HCT116 (cell line): ENCODE data around the gene TBC1D16. TPM values are rescaled to one million over a fixed set of nuclear protein-coding genes. Genes with fewer than 3 reads are reported as not detected.

Experiments used
- ATAC-seq: fragments of 200-7000 bp; cut with Tn5 transposase; 2 replicates; pipeline ENCODE4 v1.9.1; 2020; ENCODE audit warnings: mild to moderate bottlenecking, moderate library complexity
- BruUV-seq: library from RNA; stranded (reverse); fragments of 400-500 nt; replicated peaks from 2 replicates; lab custom pipeline; 2021; lab: Mats Ljungman, UMichigan
- CTCF ChIA-PET: fragments of 300-600 bp; sonication (Branson Sonifier 250); formaldehyde crosslinking; loops from one replicate; lab custom pipeline; 2021; ENCODE audit warnings: antibody characterized with exemption; lab: Charles Lee
- POLR2A ChIA-PET: fragments of 300-600, 350-600 bp; sonication (Branson Sonifier 250); formaldehyde crosslinking; loops from one replicate; lab custom pipeline; 2021; ENCODE audit warnings: antibody characterized with exemption; lab: Charles Lee
- RAD21 ChIA-PET, 2 experiments: fragments of 300-600 bp; sonication (Branson Sonifier 250); formaldehyde crosslinking; loops; one replicate each; lab custom pipeline; 2023; ENCODE audit warnings: low total read pairs in 2 of 2; ENCODE audit not compliant: uncharacterized antibody in 2 of 2, unreplicated experiment in 2 of 2, low non-redundant PET in 1 of 2; lab: Charles Lee
- DNase-seq: peaks from one replicate; pipeline ENCODE4 v3.0.0-alpha.2; 2010; ENCODE audit warnings: low read depth, low spot score
- H2AFZ ChIP-seq: fragments of 200-600 bp; shearing (Covaris generic), sonication (generic); 2 replicates; pipeline ENCODE4 v1.6.1; 2017; ENCODE audit warnings: low read depth, mixed run types, mixed read lengths, antibody characterized with exemption, low read length; ENCODE audit not compliant: poor library complexity, severe bottlenecking
- H3K27ac ChIP-seq: 2 replicates; pipeline ENCODE4 v1.5.1; 2012; ENCODE audit warnings: low read depth, low read length
- H3K27me3 ChIP-seq: fragments of 200-600 bp; sonication (generic); 2 replicates; pipeline ENCODE4 v1.6.1; 2016; ENCODE audit warnings: mixed run types, low read length, mixed read lengths; ENCODE audit not compliant: insufficient read depth
- H3K36me3 ChIP-seq, 2 experiments: fragments of 200-500 bp in 1 of 2; fragments of 200-600 bp in 1 of 2; sonication (Bioruptor generic) in 1 of 2; sonication (generic) in 1 of 2; 2 replicates each; pipeline versions ENCODE4 v1.5.1 to v1.6.1; 2014 to 2016; ENCODE audit warnings: low read length in 2 of 2, inconsistent platforms in 1 of 2, mixed read lengths in 1 of 2, mixed run types in 1 of 2; ENCODE audit not compliant: insufficient read depth in 2 of 2, control insufficient read depth in 1 of 2
- H3K4me1 ChIP-seq, 2 experiments: fragments of 200-600 bp in 1 of 2; sonication (generic) in 1 of 2; 2 replicates each; pipeline versions ENCODE4 v1.5.1 to v1.6.1; 2012 to 2017; ENCODE audit warnings: low read length in 2 of 2, inconsistent platforms in 1 of 2, mild to moderate bottlenecking in 1 of 2, mixed read lengths in 1 of 2, mixed run types in 1 of 2, moderate library complexity in 1 of 2; ENCODE audit not compliant: insufficient read depth in 2 of 2, control insufficient read depth in 1 of 2
- H3K4me2 ChIP-seq: fragments of 200-600 bp; sonication (generic); 2 replicates; pipeline ENCODE4 v1.6.1; 2017; ENCODE audit warnings: mixed run types, low read length, mixed read lengths
- H3K4me3 ChIP-seq, 2 experiments: fragments of 200-600 bp in 1 of 2; sonication (generic) in 1 of 2; replicated peaks in 1 of 2; 2 replicates each; pipeline ENCODE4 v1.5.1; 2011 to 2016; ENCODE audit warnings: low read length in 2 of 2, control low read depth in 1 of 2, low read depth in 1 of 2, mild to moderate bottlenecking in 1 of 2, mixed read lengths in 1 of 2, mixed run types in 1 of 2
- H3K79me2 ChIP-seq: fragments of 200-600 bp; sonication (generic); 2 replicates; pipeline ENCODE4 v1.6.1; 2017; ENCODE audit warnings: mild to moderate bottlenecking, mixed run types, low read length, moderate library complexity, mixed read lengths; ENCODE audit not compliant: insufficient read depth
- H3K9ac ChIP-seq: fragments of 200-600 bp; sonication (generic); 2 replicates; pipeline ENCODE4 v1.6.1; 2016; ENCODE audit warnings: low read length, mixed read lengths
- H3K9me2 ChIP-seq: fragments of 200-600 bp; sonication (generic), shearing (Covaris generic); 2 replicates; pipeline ENCODE4 v1.6.1; 2017; ENCODE audit warnings: mixed run types, mild to moderate bottlenecking, moderate library complexity; ENCODE audit not compliant: insufficient read depth
- H3K9me3 ChIP-seq, 2 experiments: fragments of 200-500 bp in 1 of 2; fragments of 200-600 bp in 1 of 2; sonication (Bioruptor generic) in 1 of 2; sonication (generic) in 1 of 2; 2 replicates each; pipeline ENCODE4 v1.6.1; 2014 to 2017; ENCODE audit warnings: low read length in 2 of 2, mixed read lengths in 2 of 2, inconsistent platforms in 1 of 2, low read depth in 1 of 2, mild to moderate bottlenecking in 1 of 2, mixed run types in 1 of 2, moderate library complexity in 1 of 2; ENCODE audit not compliant: control insufficient read depth in 1 of 2, insufficient read depth in 1 of 2
- H4K20me1 ChIP-seq: fragments of 200-600 bp; sonication (generic), shearing (Covaris generic); 2 replicates; pipeline ENCODE4 v1.6.1; 2017; ENCODE audit warnings: mixed run types, mild to moderate bottlenecking, moderate library complexity; ENCODE audit not compliant: insufficient read depth
- ELF1 ChIP-seq: IDR thresholded peaks from 2 replicates; pipeline ENCODE4 v1.6.1; 2012; ENCODE audit warnings: low read depth, borderline replicate concordance
- FOSL1 ChIP-seq: IDR thresholded peaks from 2 replicates; pipeline ENCODE4 v1.6.1; 2012; ENCODE audit warnings: low read depth
- JUND ChIP-seq: IDR thresholded peaks from 2 replicates; pipeline ENCODE4 v1.6.1; 2012
- POLR2A ChIP-seq: IDR thresholded peaks from 2 replicates; pipeline ENCODE4 v1.7.0; 2011; ENCODE audit warnings: borderline replicate concordance; ENCODE audit not compliant: insufficient read depth, insufficient read length; ENCODE audit errors: extremely low read depth
- TCF7L2 ChIP-seq: IDR thresholded peaks from 2 replicates; pipeline ENCODE4 v1.7.0; 2011; ENCODE audit warnings: borderline replicate concordance, inconsistent platforms; ENCODE audit not compliant: insufficient read depth, insufficient read length; ENCODE audit errors: extremely low read depth
- YY1 ChIP-seq: IDR thresholded peaks from 2 replicates; pipeline ENCODE4 v1.6.1; 2011; ENCODE audit warnings: low read length, low read depth, moderate library complexity, mild to moderate bottlenecking; ENCODE audit not compliant: insufficient replicate concordance; ENCODE audit errors: extremely low read depth
- intact Hi-C: fragments of 100-400 bp; cut with micrococcal nuclease; formaldehyde crosslinking; loops from 2 replicates; pipeline ENCODE4 v1.10.0; 2022
- total RNA-seq: library from RNA; stranded (reverse); gene quantifications from one replicate; pipeline ENCODE4 v1.2.1, GENCODE V29; 2021; ENCODE audit not compliant: unreplicated experiment
- TF ChIP-seq, protein P1 (sequence below), 3 experiments: fragments of 200-600 bp in 1 of 3; sonication (generic) in 1 of 3; IDR thresholded peaks in 2 of 3; conservative IDR thresholded peaks in 1 of 3; 2 replicates each; pipeline ENCODE4 v1.5.1; 2012 to 2017; ENCODE audit warnings: low read depth in 2 of 3, low read length in 2 of 3, antibody characterized with exemption in 1 of 3, borderline replicate concordance in 1 of 3, control low read depth in 1 of 3, mild to moderate bottlenecking in 1 of 3, mixed read lengths in 1 of 3, mixed run types in 1 of 3, moderate library complexity in 1 of 3; ENCODE audit not compliant: insufficient read depth in 1 of 3
- TF ChIP-seq, protein P2 (sequence below): IDR thresholded peaks from 2 replicates; pipeline ENCODE4 v1.6.1; 2011; ENCODE audit warnings: mild to moderate bottlenecking, low read length, moderate library complexity; ENCODE audit not compliant: insufficient replicate concordance; ENCODE audit errors: extremely low read depth

Gene TBC1D16
- total RNA-seq, 1 experiment from 2014 or later: 31.1 TPM

DNA sequence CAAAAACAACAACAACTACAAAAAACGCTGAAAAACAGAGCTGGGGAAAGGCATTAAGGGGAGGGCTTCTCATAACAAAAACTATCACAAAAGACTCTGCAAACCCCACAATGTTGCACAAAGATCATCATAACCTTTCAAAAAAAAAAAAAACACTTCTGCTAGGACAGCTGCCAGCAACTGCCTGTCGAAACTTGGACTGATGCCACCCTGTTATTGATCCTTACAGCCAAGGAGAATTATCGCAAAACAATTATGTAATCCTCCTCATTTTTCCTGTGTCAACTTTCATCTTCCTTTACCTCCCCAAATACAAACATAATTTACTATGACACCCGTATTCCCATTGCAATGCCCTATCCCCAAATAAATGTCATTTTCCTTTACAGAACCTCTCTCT is 10.0 kb upstream of the TBC1D16 start:
- POLR2A ChIA-PET: no interaction called here
- no peak for ATAC-seq

More for the DNA sequence above, 10.0 kb upstream of the TBC1D16 start:
- Histone ChIP-seq H4K20me1 (no peaks in the 10 kb centered on the region), H3K9ac (no peak overlapping the region), H3K36me3 (no peaks in the 10 kb centered on the region), H3K27ac (no peak overlapping the region), H2AFZ (no peak overlapping the region), H3K9me2 (no peaks in the 10 kb centered on the region), H3K9me3 (no peaks in the 10 kb centered on the region), H3K4me3 (no peak overlapping the region), H3K27me3 (no peaks in the 10 kb centered on the region), H3K79me2 (no peaks in the 10 kb centered on the region), H3K4me2 (no peak overlapping the region), H3K4me1 (no peaks in the 10 kb centered on the region)
- DNase-seq: no peak
- BruUV-seq: no TSS peak
- intact Hi-C loops: no loop called here
- ChIA-PET RAD21 (no interaction called here), CTCF (no interaction called here)
- TF ChIP-seq FOSL1 (no peak), YY1 (no peak), ELF1 (no peak), TCF7L2 (no peak), JUND (no peak), POLR2A (no peak)
- TF ChIP-seq, protein P1, sequence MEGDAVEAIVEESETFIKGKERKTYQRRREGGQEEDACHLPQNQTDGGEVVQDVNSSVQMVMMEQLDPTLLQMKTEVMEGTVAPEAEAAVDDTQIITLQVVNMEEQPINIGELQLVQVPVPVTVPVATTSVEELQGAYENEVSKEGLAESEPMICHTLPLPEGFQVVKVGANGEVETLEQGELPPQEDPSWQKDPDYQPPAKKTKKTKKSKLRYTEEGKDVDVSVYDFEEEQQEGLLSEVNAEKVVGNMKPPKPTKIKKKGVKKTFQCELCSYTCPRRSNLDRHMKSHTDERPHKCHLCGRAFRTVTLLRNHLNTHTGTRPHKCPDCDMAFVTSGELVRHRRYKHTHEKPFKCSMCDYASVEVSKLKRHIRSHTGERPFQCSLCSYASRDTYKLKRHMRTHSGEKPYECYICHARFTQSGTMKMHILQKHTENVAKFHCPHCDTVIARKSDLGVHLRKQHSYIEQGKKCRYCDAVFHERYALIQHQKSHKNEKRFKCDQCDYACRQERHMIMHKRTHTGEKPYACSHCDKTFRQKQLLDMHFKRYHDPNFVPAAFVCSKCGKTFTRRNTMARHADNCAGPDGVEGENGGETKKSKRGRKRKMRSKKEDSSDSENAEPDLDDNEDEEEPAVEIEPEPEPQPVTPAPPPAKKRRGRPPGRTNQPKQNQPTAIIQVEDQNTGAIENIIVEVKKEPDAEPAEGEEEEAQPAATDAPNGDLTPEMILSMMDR (IDR thresholded peaks at IDR 0.05 in 2 of 3, conservative IDR thresholded peaks at IDR 0.05 in 1 of 3; ENCODE audit: borderline replicate concordance in 1 of 3, insufficient read depth in 1 of 3, low read depth in 2 of 3, low read length in 2 of 3): no peak
- TF ChIP-seq, protein P2, sequence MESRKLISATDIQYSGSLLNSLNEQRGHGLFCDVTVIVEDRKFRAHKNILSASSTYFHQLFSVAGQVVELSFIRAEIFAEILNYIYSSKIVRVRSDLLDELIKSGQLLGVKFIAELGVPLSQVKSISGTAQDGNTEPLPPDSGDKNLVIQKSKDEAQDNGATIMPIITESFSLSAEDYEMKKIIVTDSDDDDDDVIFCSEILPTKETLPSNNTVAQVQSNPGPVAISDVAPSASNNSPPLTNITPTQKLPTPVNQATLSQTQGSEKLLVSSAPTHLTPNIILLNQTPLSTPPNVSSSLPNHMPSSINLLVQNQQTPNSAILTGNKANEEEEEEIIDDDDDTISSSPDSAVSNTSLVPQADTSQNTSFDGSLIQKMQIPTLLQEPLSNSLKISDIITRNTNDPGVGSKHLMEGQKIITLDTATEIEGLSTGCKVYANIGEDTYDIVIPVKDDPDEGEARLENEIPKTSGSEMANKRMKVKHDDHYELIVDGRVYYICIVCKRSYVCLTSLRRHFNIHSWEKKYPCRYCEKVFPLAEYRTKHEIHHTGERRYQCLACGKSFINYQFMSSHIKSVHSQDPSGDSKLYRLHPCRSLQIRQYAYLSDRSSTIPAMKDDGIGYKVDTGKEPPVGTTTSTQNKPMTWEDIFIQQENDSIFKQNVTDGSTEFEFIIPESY: no peak
